HPDE6-E6E7 (cell line): Measurements from ENCODE around the gene SYT7.
"Not testable (repeated sequence)": the region's sequence is repeated elsewhere in the genome, so short reads cannot be mapped to it uniquely, and the experiment has no call there.

Experiments used
- DNase-seq: peaks from one replicate; pipeline ENCODE4 v3.0.0; 2011; ENCODE audit warnings: missing footprints; ENCODE audit errors: extremely low spot score

The SYT7 gene

GRCh38 chr11:61581030-61581928 lies at the start of gene SYT7:
TSS of gene SYT7 (minus strand) at chr11:61581076. CDS start at chr11:61580820, 256 bp downstream.
- peak; percentile 93 for DNase-seq

GRCh38 chr11:61630089-61630488 lies 49.2 kb upstream of the SYT7 start:
- DNase-seq = no peak

- DNase-seq = no peak
Observed at GRCh38 chr11:61629082-61629833, 48.4 kb upstream of the SYT7 start.

GRCh38 chr11:61628662-61628970 lies 47.7 kb upstream of the SYT7 start:
- DNase-seq = no peak

GRCh38 chr11:61627850-61628661 lies 47.2 kb upstream of the SYT7 start:
- DNase-seq = peak; percentile 71

GRCh38 chr11:61626580-61627380 lies 45.9 kb upstream of the SYT7 start:
- DNase-seq = peak; percentile 95

GRCh38 chr11:61625525-61625924 lies 44.6 kb upstream of the SYT7 start:
- no peak for DNase-seq

- no peak for DNase-seq
Observed at GRCh38 chr11:61621917-61622585, 41.2 kb upstream of the SYT7 start.

GRCh38 chr11:61619471-61620226 lies 38.8 kb upstream of the SYT7 start:
- no peak for DNase-seq

- no peak for DNase-seq
Observed at GRCh38 chr11:61618978-61619377, 38.1 kb upstream of the SYT7 start.

GRCh38 chr11:61617515-61617914 lies 36.6 kb upstream of the SYT7 start:
- no peak for DNase-seq

- no peak for DNase-seq
Observed at GRCh38 chr11:61616434-61616833, 35.6 kb upstream of the SYT7 start.

GRCh38 chr11:61614782-61615181 lies 33.9 kb upstream of the SYT7 start:
- not testable (repeated sequence) for DNase-seq

- DNase-seq = no peak
Observed at GRCh38 chr11:61613870-61614269, 33.0 kb upstream of the SYT7 start.

- no peak for DNase-seq
Observed at GRCh38 chr11:61613051-61613450, 32.2 kb upstream of the SYT7 start.

GRCh38 chr11:61611309-61611708 lies 30.4 kb upstream of the SYT7 start:
- DNase-seq = no peak

- DNase-seq = no peak
Observed at GRCh38 chr11:61610905-61611304, 30.0 kb upstream of the SYT7 start.

GRCh38 chr11:61609980-61610366 lies 29.1 kb upstream of the SYT7 start:
- no peak for DNase-seq

- no peak for DNase-seq
Observed at GRCh38 chr11:61609000-61609979, 28.4 kb upstream of the SYT7 start.
